H1 (cell line): Measurements from ENCODE around the gene ELOVL2. TPM values are rescaled to one million over a fixed set of nuclear protein-coding genes. Genes with fewer than 3 reads are reported as not detected.
A peak's percentile ranks its signal among the peaks of the same experiment; 100 is the strongest.

Source experiments
- CTCF ChIA-PET: fragments of 300-600 bp; sonication (Branson Sonifier 250); formaldehyde crosslinking; loops from one replicate; lab custom pipeline; 2021; ENCODE audit not compliant: partially characterized antibody; lab: Charles Lee
- POLR2A ChIA-PET: fragments of 300-600 bp; sonication (Branson Sonifier 250); formaldehyde crosslinking; loops from one replicate; lab custom pipeline; 2021; ENCODE audit warnings: inconsistent platforms; ENCODE audit not compliant: partially characterized antibody; lab: Charles Lee
- DNase-seq, 2 experiments: peaks; one replicate each; pipeline versions ENCODE4 v3.0.0 to v3.0.0-alpha.2; 2010 to 2022; ENCODE audit warnings: low spot score in 2 of 2, low read depth in 1 of 2, mixed read lengths in 1 of 2
- FAIRE-seq: peaks from 2 replicates; lab custom pipeline; 2011; peaks lifted over from hg19 to GRCh38; lab: Jason Lieb, UNC
- H2AFZ ChIP-seq: 2 replicates; pipeline ENCODE4 v1.8.1; 2012; ENCODE audit warnings: low read length, inconsistent platforms
- H2AK5ac ChIP-seq: 2 replicates; pipeline ENCODE4 v1.6.1; 2013; ENCODE audit warnings: low read depth, low read length
- H2BK120ac ChIP-seq: replicated peaks from 2 replicates; pipeline ENCODE3; 2013; ENCODE audit warnings: low read depth, low read length, inconsistent platforms
- H2BK12ac ChIP-seq: 2 replicates; pipeline ENCODE4 v1.6.1; 2013; ENCODE audit warnings: low read depth, low read length
- H2BK15ac ChIP-seq: 2 replicates; pipeline ENCODE4 v1.6.1; 2013; ENCODE audit warnings: low read length
- H2BK20ac ChIP-seq: 2 replicates; pipeline ENCODE4 v1.6.1; 2013; ENCODE audit warnings: low read length
- H2BK5ac ChIP-seq: 2 replicates; pipeline ENCODE4 v1.6.1; 2013; ENCODE audit warnings: low read depth, low read length
- H3K14ac ChIP-seq: 2 replicates; pipeline ENCODE4 v1.6.1; 2013; ENCODE audit warnings: inconsistent platforms; ENCODE audit not compliant: insufficient read length
- H3K18ac ChIP-seq: 2 replicates; pipeline ENCODE4 v1.6.1; 2013; ENCODE audit warnings: low read length; ENCODE audit errors: extremely low read depth
- H3K23ac ChIP-seq: 2 replicates; pipeline ENCODE4 v1.6.1; 2013; ENCODE audit warnings: inconsistent platforms; ENCODE audit not compliant: insufficient read length
- H3K23me2 ChIP-seq: 2 replicates; pipeline ENCODE4 v1.6.1; 2013; ENCODE audit warnings: low read depth, low read length
- H3K27ac ChIP-seq: 2 replicates; pipeline ENCODE4 v1.6.1; 2011; ENCODE audit warnings: low read depth, low read length, inconsistent platforms
- H3K27me3 ChIP-seq, 4 experiments: replicated peaks in 1 of 4; 1 replicate in 1 of 4; 2 replicates in 3 of 4; pipeline versions ENCODE4 v1.6.1 to v1.8.1; 2011 to 2013; ENCODE audit warnings: low read length in 3 of 4, mild to moderate bottlenecking in 3 of 4, inconsistent platforms in 2 of 4, mixed read lengths in 2 of 4, moderate library complexity in 1 of 4; ENCODE audit not compliant: control insufficient read depth in 3 of 4, insufficient read depth in 3 of 4; ENCODE audit errors: extremely low read depth in 1 of 4
- H3K36me3 ChIP-seq, 4 experiments: 2 replicates each; pipeline versions ENCODE4 v1.6.1 to v1.8.1; 2011 to 2013; ENCODE audit warnings: mild to moderate bottlenecking in 4 of 4, low read length in 3 of 4, moderate library complexity in 2 of 4, control low read depth in 1 of 4, inconsistent platforms in 1 of 4; ENCODE audit not compliant: insufficient read depth in 4 of 4, control insufficient read depth in 2 of 4
- H3K4ac ChIP-seq: replicated peaks from 2 replicates; pipeline ENCODE3; 2013; ENCODE audit warnings: low read length, low read depth, mixed read lengths, inconsistent platforms; ENCODE audit not compliant: insufficient read length
- H3K4me1 ChIP-seq, 4 experiments: replicated peaks in 1 of 4; 1 replicate in 1 of 4; 2 replicates in 3 of 4; pipeline versions ENCODE4 v1.6.1 to v1.8.1; 2011 to 2013; ENCODE audit warnings: low read length in 3 of 4, inconsistent platforms in 2 of 4, mixed read lengths in 1 of 4; ENCODE audit not compliant: insufficient read depth in 4 of 4, control insufficient read depth in 3 of 4
- H3K4me2 ChIP-seq, 2 experiments: 2 replicates each; pipeline versions ENCODE4 v1.6.1 to v1.8.1; 2011 to 2013; ENCODE audit warnings: low read depth in 2 of 2, low read length in 2 of 2, control low read depth in 1 of 2, inconsistent platforms in 1 of 2, mild to moderate bottlenecking in 1 of 2; ENCODE audit not compliant: insufficient read depth in 1 of 2
- H3K4me3 ChIP-seq, 4 experiments: fragments of 200-600, 300-600 bp in 1 of 4; sonication (generic), shearing (Covaris generic), sonication (Bioruptor Twin) in 1 of 4; 2 replicates each; pipeline versions ENCODE4 v1.5.1 to v1.8.1; 2011 to 2016; ENCODE audit warnings: low read length in 4 of 4, low read depth in 3 of 4, control low read depth in 2 of 4, inconsistent platforms in 2 of 4, mild to moderate bottlenecking in 2 of 4, mixed read lengths in 1 of 4, moderate library complexity in 1 of 4; ENCODE audit not compliant: insufficient read depth in 2 of 4; ENCODE audit errors: extremely low read depth in 1 of 4
- H3K56ac ChIP-seq: replicated peaks from 2 replicates; pipeline ENCODE3; 2013; ENCODE audit warnings: low read depth, mild to moderate bottlenecking, mixed read lengths, low read length, inconsistent platforms; ENCODE audit not compliant: insufficient read length
- H3K79me1 ChIP-seq: 2 replicates; pipeline ENCODE4 v1.6.1; 2013; ENCODE audit warnings: low read depth, low read length, control low read depth
- H3K79me2 ChIP-seq, 2 experiments: 2 replicates each; pipeline versions ENCODE4 v1.6.1 to v1.8.1; 2012 to 2013; ENCODE audit warnings: low read length in 2 of 2, mild to moderate bottlenecking in 2 of 2, inconsistent platforms in 1 of 2; ENCODE audit not compliant: insufficient read depth in 2 of 2, control insufficient read depth in 1 of 2
- H3K9ac ChIP-seq, 4 experiments: replicated peaks in 1 of 4; 1 replicate in 1 of 4; 2 replicates in 3 of 4; pipeline versions ENCODE4 v1.6.1 to v1.8.1; 2011 to 2013; ENCODE audit warnings: low read depth in 3 of 4, low read length in 3 of 4, control low read depth in 2 of 4, mild to moderate bottlenecking in 2 of 4, moderate library complexity in 2 of 4, inconsistent platforms in 1 of 4; ENCODE audit errors: extremely low read depth in 1 of 4
- H3K9me3 ChIP-seq, 2 experiments: 2 replicates each; pipeline versions ENCODE4 v1.6.1 to v1.8.1; 2012 to 2013; ENCODE audit warnings: mild to moderate bottlenecking in 2 of 2, moderate library complexity in 2 of 2, control low read depth in 1 of 2, inconsistent platforms in 1 of 2, low read depth in 1 of 2, low read length in 1 of 2, mixed read lengths in 1 of 2; ENCODE audit not compliant: insufficient read depth in 2 of 2
- H4K20me1 ChIP-seq, 2 experiments: replicated peaks in 1 of 2; 2 replicates each; pipeline versions ENCODE3 to v1.8.1; 2011 to 2013; ENCODE audit warnings: inconsistent platforms in 2 of 2, low read length in 2 of 2, mild to moderate bottlenecking in 1 of 2; ENCODE audit not compliant: insufficient read depth in 2 of 2, control insufficient read depth in 1 of 2
- H4K5ac ChIP-seq: 2 replicates; pipeline ENCODE4 v1.6.1; 2013; ENCODE audit warnings: low read length, low read depth, mixed read lengths, inconsistent platforms; ENCODE audit not compliant: insufficient read length
- H4K8ac ChIP-seq: 2 replicates; pipeline ENCODE4 v1.8.0; 2013; ENCODE audit warnings: mild to moderate bottlenecking, moderate library complexity, low read length, inconsistent platforms; ENCODE audit not compliant: insufficient read depth; ENCODE audit errors: extremely low read depth
- H4K91ac ChIP-seq: replicated peaks from 2 replicates; pipeline ENCODE3; 2013; ENCODE audit warnings: low read length, mixed read lengths, inconsistent platforms; ENCODE audit not compliant: insufficient read length
- CTCF ChIP-seq, 3 experiments: IDR thresholded peaks; 1 replicate in 2 of 3; 2 replicates in 1 of 3; pipeline versions ENCODE4 v1.5.1 to v1.6.1; 2011; ENCODE audit warnings: low read length in 3 of 3, mild to moderate bottlenecking in 3 of 3, inconsistent platforms in 2 of 3, low read depth in 1 of 3, moderate library complexity in 1 of 3; ENCODE audit not compliant: insufficient read depth in 1 of 3; ENCODE audit errors: control extremely low read depth in 1 of 3
- EP300 ChIP-seq, 2 experiments: IDR thresholded peaks; 1 replicate in 1 of 2; 2 replicates in 1 of 2; pipeline ENCODE4 v1.6.1; 2011 to 2012; ENCODE audit warnings: low read depth in 2 of 2, low read length in 2 of 2, mild to moderate bottlenecking in 2 of 2, borderline replicate concordance in 1 of 2, inconsistent platforms in 1 of 2, moderate library complexity in 1 of 2
- RAD21 ChIP-seq, 2 experiments: IDR thresholded peaks in 1 of 2; conservative IDR thresholded peaks in 1 of 2; 2 replicates each; pipeline ENCODE4 v1.6.1; 2011; ENCODE audit warnings: low read depth in 2 of 2, low read length in 2 of 2, improper control_type of control experiment in 1 of 2, inconsistent platforms in 1 of 2, mild to moderate bottlenecking in 1 of 2, moderate library complexity in 1 of 2
- SP4 ChIP-seq: IDR thresholded peaks from 2 replicates; pipeline ENCODE4 v1.6.1; 2012; ENCODE audit warnings: low read length, inconsistent platforms
- TAF7 ChIP-seq: optimal IDR thresholded peaks from 2 replicates; pipeline ENCODE3; 2011; ENCODE audit warnings: low read depth, mild to moderate bottlenecking, inconsistent platforms, low read length, moderate library complexity, borderline replicate concordance
- WGBS, 2 experiments: shearing (Covaris generic) in 1 of 2; methylation state at CpG; one replicate each; pipeline versions ENCODE4 v1.1.6 to v1.1.7; 2013 to 2015; ENCODE audit warnings: low lambda C conversion rate in 2 of 2, mixed read lengths in 2 of 2, inconsistent platforms in 1 of 2, low coverage in 1 of 2, missing lambda C conversion rate in 1 of 2; ENCODE audit not compliant: insufficient replicate concordance in 2 of 2, insufficient coverage in 1 of 2, insufficient read length in 1 of 2; ENCODE audit errors: extremely low coverage in 1 of 2, missing lambda C conversion rate in 1 of 2; 5-methylcytosine and 5-hydroxymethylcytosine counted together
- polyA plus RNA-seq, 7 experiments: library from polyadenylated mRNA; depleted of rRNA in 3 of 7; stranded (reverse) in 5 of 7; unstranded in 2 of 7; fragments of >200 nt in 5 of 7; fragments of 200-250 nt in 2 of 7; gene quantifications; 1 replicate in 5 of 7; 2 replicates in 1 of 7; 4 replicates in 1 of 7; pipeline versions ENCODE4 v1.2.1 to v1.2.3, GENCODE V29; 2011 to 2013; ENCODE audit warnings: missing spikeins in 2 of 7, mixed read lengths in 2 of 7
- total RNA-seq: library from RNA; stranded (reverse); fragmentation: NEBNext Ultra II Directional; extraction: Animal tissue kit (Norgen Biotek cat#: 25700); gene quantifications from 2 replicates; pipeline ENCODE4 v1.2.1, GENCODE V29; 2021

The ELOVL2 gene
- total and polyA plus RNA-seq, 2 of the 8 experiments (the other 6 are each of a cell fraction or from before 2014, with no cell fraction given), result 0.42 to 0.89 TPM

DNA sequence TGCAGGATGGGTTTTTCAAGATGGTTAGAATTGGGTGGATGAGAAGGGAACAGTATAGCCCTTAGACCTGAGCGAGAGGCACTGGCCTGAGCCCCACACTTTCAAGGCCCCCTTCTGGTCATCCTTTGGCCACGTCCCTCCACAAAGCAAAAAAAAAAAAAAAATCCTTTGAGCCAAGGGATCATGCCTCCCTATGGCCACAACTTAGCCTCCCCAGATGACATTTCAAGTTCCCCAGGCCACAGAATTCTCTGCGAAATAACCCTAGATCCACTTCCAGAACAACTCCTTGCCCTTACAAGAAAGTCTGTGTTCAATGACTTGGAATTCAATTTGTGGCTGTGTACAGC lies 30.4 kb downstream of the ELOVL2 start:
- no peaks in the 10 kb centered on the region for H3K79me2 ChIP-seq
- H3K36me3 ChIP-seq, result no peaks in the 10 kb centered on the region
- no peak overlapping the region for H3K56ac ChIP-seq
- no peak overlapping the region for H3K14ac ChIP-seq
- H4K91ac ChIP-seq, result no peak overlapping the region
- DNase-seq (no peak), FAIRE-seq (peak; percentile 24)
- H2BK15ac ChIP-seq, result no peak overlapping the region
- no peak overlapping the region for H3K4ac ChIP-seq
- H3K9ac ChIP-seq, result no peak overlapping the region
- no peak overlapping the region for H2BK20ac ChIP-seq
- H3K4me1 ChIP-seq, result peaks cover 0 to 5% (median 0%) of the 10 kb centered on the region in 4 experiments; a peak in 1 of 7 replicates
- CTCF ChIA-PET, result no interaction called here
- H2BK120ac ChIP-seq, result no peak overlapping the region
- H4K20me1 ChIP-seq, result no peaks in the 10 kb centered on the region
- no peak overlapping the region for H4K8ac ChIP-seq
- H3K27me3 ChIP-seq, result no peaks in the 10 kb centered on the region; a peak in 1 of 7 replicates
- H3K18ac ChIP-seq, result no peak overlapping the region
- no peak overlapping the region for H3K23ac ChIP-seq
- no peak overlapping the region for H2BK12ac ChIP-seq
- H2AFZ ChIP-seq, result no peak overlapping the region
- no peak overlapping the region for H2AK5ac ChIP-seq
- no peak overlapping the region for H2BK5ac ChIP-seq
- H3K9me3 ChIP-seq, result no peaks in the 10 kb centered on the region
- H3K4me3 ChIP-seq, result no peak overlapping the region
- H3K27ac ChIP-seq, result no peak overlapping the region
- H3K79me1 ChIP-seq, result no peaks in the 10 kb centered on the region
- TF ChIP-seq TAF7 (no peak), EP300 (IDR thresholded peaks at IDR 0.05; ENCODE audit: borderline replicate concordance in 1 of 2, low read depth in 2 of 2, low read length in 2 of 2) (no peak), SP4 (no peak), CTCF (IDR thresholded peaks at IDR 0.05; ENCODE audit: control extremely low read depth in 1 of 3, insufficient read depth in 1 of 3, low read depth in 1 of 3, low read length in 3 of 3) (peak; percentile 32 to 37 (median 36)), RAD21 (IDR thresholded peaks at IDR 0.05 in 1 of 2, conservative IDR thresholded peaks at IDR 0.05 in 1 of 2; ENCODE audit: low read depth in 2 of 2, low read length in 2 of 2) (peak; percentile 30 to 46; a peak in 3 of 4 replicates)
- H3K4me2 ChIP-seq, result no peak overlapping the region
- H4K5ac ChIP-seq, result no peak overlapping the region
- POLR2A ChIA-PET, result no interaction called here
- WGBS, 2 experiments, result 65% methylated on average over 3 of the region's 3 CpGs; no CpG with 5 or more reads in 1 of the 2 experiments
- no peaks in the 10 kb centered on the region for H3K23me2 ChIP-seq
